NK-92 (cell line): Measurements from ENCODE around the gene PDLIM5.

Source experiments
- DNase-seq: peaks from one replicate; lab custom pipeline; 2025; ENCODE audit not compliant: unreplicated experiment; lab: John Stamatoyannopoulos, UW

PDLIM5 gene

GRCh38 chr4:94525993-94526728 is 74.4 kb downstream of the PDLIM5 start:
- DNase-seq: no peak

- DNase-seq: no peak
These were observed 76.0 kb downstream of the PDLIM5 start for GRCh38 chr4:94527556-94528233.

DNA sequence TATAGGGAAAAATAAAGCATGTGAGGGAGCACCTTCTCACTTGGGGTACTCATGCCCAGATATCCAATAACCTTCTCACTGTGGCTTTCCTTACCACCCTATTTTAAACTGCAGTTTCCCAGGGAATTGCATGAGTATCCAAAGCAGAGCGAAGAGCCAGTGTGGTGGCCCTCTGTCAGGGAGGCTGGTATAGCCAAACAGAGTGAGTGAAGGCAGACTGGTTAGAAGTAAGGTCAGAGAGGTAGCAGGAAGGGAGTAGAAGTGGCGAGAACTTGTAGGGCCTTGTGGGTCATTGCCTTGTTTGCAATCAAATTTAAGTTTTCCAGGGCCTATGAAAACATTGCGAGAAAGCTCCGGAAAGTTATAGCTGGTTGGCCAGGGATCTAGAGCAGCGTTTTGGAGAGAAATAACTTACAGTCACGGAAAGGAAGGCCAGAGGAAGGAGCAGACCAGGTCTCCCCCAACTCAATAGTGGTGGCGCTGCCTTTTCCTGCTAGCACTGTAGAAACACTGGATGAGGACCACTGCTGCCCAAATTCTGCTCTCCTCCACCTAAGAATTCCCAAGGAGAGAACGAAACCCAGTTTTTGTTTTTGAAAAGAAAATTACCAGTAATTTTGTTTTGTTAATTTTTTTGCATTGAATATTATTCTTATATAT is 77.2 kb downstream of the PDLIM5 start:
- no peak for DNase-seq

GRCh38 chr4:94530073-94530472 is 78.3 kb downstream of the PDLIM5 start:
- DNase-seq: no peak

DNA sequence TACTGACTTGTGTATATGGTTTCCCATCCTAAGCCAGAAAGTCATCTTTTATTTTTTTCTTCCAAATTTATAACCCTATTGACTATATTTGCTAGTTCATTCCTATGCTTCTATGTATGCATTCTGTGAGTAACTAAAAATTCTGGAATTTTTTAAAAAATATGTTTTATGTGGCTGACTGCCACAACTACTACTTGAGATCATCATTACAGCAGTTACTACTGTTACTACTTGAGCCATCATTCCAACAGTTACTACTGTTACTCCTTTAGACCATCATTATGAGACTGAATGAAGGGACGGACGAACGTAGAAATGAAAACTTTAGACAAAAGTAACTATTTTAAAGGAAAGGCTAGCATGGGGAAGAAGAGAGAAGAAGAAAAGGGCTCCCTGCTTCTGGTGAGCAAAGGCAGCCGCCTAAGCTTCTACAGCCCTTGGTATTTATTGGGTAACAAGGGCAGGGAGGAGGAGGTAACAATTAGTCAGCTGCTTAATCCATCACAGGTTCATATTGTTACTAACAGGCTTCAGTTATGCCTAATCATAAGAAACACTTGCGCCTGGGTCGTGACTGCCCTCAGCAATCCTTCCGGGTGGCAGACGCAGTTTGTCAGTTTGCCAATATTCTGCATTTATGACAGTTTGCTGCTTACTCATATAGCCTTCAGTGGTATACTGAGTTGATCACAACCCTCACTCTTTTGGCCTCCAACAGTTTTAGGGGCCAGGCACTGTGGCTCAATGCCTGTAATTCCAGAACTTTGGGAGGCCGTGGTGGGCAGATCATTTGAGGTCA is 80.4 kb downstream of the PDLIM5 start:
- DNase-seq: no peak

- DNase-seq: no peak
These were observed 81.9 kb downstream of the PDLIM5 start for GRCh38 chr4:94533405-94534223.

DNA sequence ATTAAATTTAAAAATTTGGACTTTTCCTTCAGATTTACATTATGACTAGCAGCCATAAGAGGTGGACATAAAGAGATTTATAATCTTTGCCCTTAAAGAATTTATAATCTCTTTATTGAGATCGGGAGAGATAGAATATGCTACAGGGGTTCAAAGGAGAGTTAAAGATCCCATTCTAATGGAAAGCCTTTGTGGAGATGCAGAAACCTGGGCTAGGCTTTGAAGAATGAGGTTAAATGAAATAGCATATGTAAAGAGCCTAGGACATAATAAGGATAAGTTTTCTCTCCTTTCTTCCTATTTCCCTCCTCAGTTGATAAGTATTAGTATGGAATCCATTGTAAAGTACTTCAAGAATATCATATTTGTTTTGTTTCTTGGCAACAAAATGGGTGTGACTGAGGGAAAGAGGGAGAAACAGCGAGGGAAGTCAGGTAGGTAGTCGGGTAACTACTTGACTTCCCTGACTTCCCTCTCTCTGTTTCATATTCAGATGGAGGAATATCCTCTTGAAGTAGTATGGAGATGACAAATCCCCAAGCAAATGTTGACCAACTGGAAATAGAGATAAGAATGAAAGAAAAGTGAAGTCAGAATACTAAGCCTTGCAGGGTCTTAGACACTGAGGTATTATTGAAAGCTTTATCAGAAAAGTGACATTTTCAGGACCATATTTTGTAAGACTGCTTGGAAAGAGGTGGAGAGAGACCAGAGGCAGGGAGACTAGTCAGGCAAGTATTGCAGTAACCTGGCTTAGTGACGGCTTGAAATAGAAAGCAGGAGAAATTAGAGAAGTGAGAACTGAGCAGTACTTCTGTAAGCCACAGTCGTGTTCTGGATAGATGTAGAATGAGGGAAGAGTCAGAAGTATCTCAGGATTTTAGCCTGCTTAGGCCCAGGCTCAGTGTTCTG is 82.9 kb downstream of the PDLIM5 start:
- DNase-seq: no peak

DNA sequence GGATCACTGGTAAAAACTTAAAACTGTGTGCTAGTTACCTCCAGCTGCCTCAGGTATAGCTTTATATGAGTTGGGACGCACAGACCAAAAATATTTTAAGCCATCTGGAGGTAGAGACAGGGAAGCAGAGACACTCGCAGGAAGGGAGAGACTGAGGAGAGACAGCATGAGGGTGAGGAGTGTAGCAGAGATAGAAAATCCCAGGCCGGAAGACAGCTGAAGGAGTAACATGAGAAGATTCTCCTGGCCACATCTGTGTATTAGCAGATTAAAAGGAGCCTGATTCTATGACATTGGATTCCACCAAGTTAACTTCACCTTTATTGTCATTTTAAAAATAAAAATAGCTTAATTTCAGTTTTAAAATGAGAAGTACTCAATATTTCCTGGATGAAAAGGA is 84.3 kb downstream of the PDLIM5 start:
- DNase-seq: no peak

DNA sequence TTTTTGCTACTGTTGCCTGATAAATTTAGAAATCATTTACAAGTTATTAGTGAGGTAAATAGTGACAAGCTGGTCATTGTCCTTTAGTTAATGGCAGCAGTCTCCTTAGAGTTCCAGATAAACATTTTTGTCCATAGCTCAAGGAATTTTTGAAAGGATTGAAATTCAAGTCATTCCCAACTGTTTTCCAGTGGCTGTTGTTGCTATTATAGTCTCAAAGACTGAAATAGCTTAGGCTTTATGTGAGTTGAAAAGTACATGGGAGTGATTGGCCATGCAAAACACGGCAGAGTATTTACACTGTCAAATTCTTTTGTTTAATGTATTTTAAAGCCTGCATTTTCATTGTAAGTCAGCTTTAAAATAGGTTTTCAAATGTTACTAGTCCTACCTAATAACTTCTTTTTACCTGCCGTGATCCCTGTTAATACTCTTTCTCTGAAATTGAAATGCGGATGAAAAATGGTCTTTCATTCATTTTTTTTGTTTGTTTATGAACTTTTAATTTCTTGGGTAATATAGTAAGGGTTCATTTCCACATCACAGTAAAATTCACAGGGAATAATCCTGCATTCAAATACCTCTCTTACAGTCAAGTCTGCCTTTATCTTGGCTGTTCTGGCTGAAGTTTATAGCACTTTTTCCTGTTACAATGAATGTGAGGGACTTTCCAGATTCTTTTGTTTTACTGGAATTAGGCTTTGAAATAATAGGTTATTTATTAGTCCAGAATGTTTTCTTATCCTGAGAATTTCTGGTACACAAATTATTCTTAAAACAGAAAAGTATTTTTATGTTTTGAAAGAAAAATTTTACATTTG is 85.1 kb downstream of the PDLIM5 start:
- DNase-seq: no peak

GRCh38 chr4:94537921-94538628 is 86.3 kb downstream of the PDLIM5 start:
- DNase-seq: no peak

GRCh38 chr4:94540476-94540875 is 88.7 kb downstream of the PDLIM5 start:
- DNase-seq: no peak

- DNase-seq: no peak
These were observed 93.1 kb downstream of the PDLIM5 start for GRCh38 chr4:94544811-94545210.

GRCh38 chr4:94545296-94545695 is 93.6 kb downstream of the PDLIM5 start:
- no peak for DNase-seq

- DNase-seq: no peak
These were observed 95.2 kb downstream of the PDLIM5 start for GRCh38 chr4:94546949-94547348.

GRCh38 chr4:94548571-94548970 is 96.8 kb downstream of the PDLIM5 start:
- DNase-seq: no peak

DNA sequence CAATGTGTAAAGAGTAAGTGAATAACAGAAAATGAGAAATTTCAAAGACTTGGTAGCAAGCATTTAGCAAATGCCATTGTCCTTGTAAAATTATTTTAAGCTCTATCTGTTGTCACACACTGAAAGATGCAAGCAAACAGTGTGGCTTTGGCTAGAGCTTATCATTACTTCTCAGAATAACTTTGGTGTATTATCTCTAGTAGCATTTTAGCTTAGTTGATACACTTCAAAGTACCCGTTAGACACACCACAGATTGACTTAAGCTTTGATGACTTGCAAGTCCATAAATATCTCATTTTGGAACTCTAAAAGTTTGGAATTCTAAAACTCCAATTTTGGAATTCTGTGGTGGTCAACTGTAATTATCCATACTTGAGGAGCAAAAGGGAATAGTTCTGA is 98.6 kb downstream of the PDLIM5 start:
- DNase-seq: no peak

- DNase-seq: no peak
These were observed 99.1 kb downstream of the PDLIM5 start for GRCh38 chr4:94550851-94551250.
